ENCODE measurements around the gene TMEM131.
"Not testable (repeated sequence)": the region's sequence is repeated elsewhere in the genome, so short reads cannot be mapped to it uniquely, and the experiment has no call there.

The TMEM131 gene

DNA sequence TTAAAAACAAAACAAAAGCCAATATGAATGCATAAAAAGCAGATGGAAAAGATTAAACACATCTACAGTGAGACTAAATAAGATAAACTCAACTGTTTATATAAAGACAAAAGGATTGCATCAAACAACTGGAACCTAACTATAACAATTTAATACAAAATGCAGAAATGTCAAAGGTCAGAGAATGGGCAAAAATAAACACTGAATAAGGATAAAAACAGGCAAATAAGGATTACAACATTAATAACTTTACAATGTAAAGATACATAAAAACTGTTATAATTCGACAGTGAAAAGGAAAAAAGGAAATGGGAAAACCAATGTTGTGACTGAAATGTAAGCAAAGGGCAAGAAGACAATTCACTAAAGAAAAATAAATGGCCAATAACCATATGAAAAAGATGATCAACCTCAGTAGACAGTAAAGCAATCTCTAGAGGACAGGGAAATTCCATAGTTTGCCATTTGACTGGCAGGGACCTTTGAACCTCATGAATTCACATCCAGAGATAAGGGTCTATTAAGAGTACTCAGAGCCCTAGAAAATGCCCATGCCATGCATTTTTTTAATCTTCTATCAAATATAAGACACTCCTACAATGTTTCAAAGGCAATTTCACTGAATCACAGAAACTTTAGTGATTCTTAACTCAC is 83.7 kb downstream of the TMEM131 start:
- no peak for DNase-seq (ENCODE audit: low spot score)

DNA sequence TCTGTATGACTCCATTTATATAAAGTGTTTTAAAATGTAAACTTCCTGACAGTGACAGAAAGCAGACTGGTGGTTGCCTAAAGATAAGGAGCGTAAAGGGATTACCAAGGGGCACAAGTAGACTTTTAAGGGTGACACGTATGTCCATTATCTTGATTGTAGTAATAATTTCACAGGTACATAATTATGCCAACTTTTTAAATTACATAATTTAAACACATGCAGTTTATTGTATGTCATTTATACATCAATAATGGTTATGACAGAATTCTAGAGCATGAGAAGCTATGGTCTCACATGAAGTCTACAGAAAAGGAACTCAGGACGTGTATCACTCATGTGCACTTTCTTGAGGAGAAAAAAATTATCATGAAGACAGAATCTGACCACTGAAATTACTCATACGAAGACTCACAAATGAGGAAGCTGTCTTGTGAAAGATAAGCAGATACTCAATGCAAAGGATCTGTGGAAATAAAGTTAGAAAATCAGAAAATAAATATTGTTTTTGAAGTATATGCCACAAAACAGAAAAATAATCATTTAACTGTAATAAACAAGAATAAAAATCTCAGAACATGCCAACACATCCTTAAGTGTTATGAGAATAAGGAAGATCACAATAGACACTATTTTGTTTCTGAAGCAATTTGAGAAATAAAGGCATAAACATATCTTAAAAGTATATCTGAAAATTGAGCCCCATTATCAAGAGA is 84.4 kb downstream of the TMEM131 start:
- no peak for DNase-seq (ENCODE audit: low spot score)

DNA sequence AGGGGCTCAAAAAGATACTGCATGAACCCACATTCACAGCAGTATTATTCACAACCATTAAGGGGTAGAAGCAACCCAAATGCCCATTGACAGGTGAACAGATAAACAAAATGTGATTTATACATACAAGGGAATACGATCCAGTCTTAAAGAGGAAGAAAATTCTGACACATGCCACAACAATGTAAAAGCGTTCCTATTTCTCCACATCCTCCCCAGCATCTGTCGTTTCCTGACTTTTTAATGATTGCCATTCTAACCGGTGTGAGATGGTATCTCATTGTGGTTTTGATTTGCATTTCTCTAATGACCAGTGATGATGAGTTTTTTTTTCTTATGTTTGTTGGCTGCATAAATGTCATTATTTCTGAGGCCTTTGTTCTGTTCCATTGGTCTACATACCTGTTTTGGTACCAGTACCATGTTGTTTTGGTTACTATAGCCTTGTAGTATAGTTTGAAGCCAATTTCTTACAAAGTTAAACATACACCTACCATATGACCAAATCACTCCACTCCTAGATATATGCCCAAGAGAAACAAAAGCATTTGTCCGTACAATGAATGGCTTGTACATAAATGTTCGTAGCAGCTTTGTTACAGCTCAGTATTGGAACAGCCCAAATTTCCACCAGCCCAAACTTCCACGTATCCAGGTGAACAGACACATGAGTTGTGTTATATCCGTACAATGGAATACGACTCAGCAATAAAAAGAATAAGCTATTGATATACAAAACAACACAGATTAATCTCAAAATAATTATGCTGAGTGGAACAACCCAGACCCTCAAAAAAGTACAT is 85.1 kb downstream of the TMEM131 start:
- no peak for DNase-seq (ENCODE audit: low spot score)

DNA sequence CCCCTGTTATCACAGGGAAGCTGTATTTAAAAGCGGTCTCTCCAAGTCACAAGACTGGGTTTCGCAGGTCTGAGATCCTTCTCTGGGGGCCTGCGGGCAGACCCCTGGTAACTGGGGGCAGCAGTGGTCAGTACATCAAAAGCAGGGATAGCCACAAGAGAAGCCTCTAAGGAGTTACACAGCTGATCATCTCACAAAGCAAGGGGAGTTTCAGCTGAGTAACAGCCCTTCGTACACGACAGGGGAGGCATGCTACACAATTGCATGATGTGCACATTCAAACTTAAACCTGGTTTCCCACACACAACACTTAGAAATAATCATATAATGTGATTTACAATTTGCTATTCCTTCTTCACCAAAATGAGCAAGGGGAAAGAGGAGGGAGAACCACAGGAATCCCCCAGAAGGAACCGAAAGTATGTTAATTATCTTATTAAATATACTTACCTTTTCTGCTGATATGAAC is 87.5 kb downstream of the TMEM131 start:
- DNase-seq (ENCODE audit: low spot score), result no peak

DNA sequence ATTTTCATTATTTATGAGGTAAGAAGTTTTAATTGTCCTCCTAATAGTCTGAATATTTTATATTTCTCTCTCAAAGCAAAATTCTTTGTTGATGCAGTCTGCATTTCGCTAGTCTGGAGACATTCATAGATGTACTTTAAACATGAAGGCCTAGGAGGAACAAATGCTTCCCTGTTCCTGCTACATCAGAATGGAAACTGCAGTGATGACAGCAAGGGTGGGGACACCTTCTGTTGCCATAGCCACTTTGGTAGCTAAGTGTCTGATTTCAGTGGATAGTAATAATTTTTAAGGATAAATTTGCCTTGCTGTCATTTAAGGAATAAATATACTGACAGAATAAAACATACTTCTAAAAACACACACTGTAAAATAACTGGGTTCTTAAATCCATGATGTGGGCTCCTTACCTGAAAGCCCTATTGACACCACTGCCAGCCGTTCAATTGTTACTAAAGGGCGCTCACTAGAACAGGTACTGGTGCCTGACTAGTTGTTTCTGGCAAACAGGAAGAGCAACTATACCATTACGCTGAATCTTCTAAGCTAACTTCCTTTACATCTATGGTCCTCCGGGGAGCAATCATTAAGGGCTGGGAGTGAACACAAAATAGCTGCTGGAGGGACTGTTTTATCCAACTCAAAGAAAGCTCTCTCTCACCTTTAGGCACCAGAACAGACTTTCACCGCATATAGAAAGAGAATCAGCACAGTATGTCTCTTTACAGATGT is 88.2 kb downstream of the TMEM131 start:
- DNase-seq (ENCODE audit: low spot score), result no peak

DNA sequence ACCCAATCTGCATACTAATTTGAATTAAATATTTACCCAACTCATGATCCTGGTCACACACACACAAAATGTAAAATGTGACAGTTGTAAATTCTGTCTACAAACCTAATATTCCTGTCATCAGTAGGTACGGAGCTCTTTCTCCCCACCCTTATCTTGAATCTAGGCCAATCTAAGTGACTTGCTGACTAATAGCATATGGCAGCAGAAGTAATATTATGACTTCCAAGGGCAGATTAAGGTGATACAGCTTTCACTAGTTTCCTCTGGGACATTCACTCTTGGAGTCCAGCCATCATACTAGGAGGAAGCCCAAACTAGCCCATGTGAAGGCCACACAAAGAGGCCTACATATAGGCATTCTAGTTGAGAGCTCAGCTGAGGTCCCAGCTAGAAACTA is 89.4 kb downstream of the TMEM131 start:
- DNase-seq (ENCODE audit: low spot score), result no peak

DNA sequence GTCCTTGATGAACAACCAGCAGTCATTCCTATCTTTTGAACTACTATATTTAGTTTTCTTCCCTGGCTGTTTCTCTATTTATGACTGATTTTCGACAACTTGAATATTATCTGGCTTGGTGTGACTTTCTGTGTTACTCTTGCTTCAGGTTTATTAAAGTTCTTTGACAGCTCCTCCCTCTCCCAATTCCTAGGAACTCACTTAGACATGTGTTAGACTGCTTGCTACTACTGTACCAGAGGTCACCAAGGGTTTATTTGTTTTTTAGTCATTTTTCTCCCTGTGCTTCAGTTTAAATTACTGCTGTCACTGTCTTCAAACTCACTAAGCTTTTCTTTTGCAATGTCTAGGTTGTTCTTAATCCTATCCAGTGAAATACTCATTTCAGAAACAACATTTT is 90.5 kb downstream of the TMEM131 start:
- no peak for DNase-seq (ENCODE audit: low spot score)

DNA sequence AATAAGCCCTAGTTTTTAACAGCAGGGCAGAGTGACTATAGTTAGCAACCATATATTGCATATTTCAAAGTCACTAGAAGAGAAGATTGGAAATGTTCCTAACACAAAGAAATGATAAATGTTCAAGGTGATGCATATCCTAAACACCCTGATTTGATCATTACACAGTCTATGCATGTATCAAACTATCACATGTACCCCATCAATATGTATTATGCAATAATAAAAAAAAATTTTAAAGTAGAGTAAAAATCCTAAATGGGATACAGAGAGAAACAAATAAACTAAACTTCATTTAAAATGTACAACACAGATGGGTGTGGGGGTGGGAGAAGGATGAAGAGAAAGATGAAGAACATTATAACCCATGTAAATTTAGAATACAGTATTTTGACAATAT is 93.9 kb downstream of the TMEM131 start:
- DNase-seq (ENCODE audit: low spot score), result no peak

DNA sequence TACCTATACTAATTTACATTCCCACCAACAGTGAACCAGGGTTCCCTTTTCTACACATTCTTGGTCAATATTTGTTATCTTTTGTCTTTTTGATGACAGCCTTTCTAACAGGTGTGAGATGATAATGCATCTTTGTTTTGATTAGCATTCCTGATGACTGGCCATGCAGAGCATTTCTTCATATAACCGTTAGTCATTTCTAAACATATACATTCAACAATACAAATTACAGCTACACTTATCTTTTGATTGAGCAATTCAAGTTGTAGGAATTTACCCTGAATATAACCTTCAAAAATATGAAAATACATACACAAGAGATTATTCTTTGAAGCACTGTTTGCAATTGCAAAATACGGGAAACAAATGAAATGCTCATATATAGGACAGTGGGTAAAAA is 94.9 kb downstream of the TMEM131 start:
- no peak for DNase-seq (ENCODE audit: low spot score)

DNA sequence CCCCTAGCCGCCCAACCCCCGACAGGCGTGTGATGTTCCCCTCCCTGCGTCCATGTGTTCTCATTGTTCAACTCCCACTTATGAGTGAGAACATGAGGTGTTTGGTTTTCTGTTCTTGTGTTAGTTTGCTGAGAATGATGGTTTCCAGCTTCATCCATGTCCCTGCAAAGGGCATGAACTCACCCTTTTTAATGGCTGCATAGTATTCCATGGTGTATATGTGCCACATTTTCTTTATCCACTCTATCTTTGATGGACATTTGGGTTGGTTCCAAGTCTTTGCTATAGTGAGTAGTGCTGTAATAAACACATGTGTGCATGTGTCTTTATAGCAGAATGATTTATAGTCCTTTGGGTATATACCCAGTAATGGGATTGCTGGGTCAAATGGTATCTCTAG is 102.7 kb downstream of the TMEM131 start:
- DNase-seq (ENCODE audit: low spot score), result not testable (repeated sequence)

DNA sequence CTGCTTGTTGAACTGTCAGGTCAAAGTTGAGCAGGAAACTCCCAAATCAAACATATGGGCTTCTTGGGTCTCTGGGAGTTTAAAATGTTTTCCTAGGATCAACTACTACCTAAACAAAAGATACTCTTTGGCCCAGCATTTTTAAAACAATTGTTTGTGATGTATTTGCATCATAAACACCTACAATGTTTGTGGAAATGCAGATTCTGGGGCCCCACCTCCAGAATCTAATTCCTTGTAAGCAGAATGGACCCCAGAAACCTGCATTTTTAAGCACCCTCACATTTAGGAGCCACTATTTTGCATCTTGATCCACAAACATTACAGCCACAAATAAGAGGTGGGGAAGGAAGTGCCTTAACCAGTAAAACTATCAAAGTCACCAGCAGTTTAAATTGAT is 104.1 kb downstream of the TMEM131 start:
- DNase-seq (ENCODE audit: low spot score), result no peak

DNA sequence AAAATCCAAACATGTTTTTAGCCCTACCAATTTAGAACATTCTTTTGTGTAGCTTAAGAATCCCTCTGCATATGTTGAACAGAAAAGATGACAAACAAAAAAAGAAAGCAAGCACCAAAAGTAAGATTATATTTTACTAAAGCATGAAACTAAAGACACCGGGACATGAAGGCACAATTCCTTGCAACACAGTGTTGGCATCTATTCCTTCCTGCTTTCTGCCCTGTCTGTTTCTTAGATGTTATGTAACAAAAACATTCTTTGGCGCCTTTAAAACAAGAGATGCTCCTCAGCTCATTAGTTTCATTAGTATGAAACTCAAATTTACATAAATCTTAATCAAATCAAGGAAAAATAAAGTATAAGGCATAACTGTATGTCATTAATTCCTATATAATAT is 106.6 kb downstream of the TMEM131 start:
- no peak for DNase-seq (ENCODE audit: low spot score)

DNA sequence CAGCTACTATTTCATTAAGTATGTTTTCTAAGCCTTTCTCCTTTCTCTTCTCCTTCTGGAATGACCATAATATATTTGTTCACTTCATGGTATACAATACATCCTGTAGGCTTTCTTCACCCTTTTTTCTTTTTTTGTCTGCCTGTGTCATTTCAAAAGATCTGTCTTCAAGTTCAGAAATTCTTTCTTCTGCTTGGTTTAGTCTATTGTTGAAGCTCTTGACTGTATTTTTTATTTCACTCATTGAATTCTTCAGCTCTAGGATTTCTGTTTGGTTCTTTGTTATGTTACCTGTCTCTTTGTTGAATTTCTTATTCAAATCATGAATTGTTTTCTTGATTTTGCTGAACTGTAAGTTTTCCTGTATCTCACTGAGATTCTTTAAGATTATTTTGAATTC is 109.9 kb downstream of the TMEM131 start:
- DNase-seq (ENCODE audit: low spot score), result no peak

DNA sequence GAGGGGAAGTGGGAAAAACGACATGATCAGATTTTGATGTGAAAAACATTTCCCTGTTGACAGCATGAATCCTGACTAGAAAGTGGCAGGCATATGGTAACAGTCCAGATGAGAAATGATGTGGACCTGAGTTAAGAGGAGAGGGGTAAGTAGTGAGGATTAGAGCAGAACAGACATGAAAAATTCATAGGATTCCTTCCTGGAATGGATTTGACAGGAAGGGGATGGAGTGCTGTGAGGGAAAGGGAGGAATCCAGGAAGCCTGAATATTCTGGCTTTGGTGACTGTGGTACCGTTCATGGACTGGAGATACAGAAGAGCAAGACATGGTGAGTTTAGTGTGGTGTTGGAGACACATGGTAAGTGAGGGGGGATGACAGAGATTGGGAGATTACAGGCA is 115.4 kb downstream of the TMEM131 start:
- DNase-seq (ENCODE audit: low spot score), result no peak

DNA sequence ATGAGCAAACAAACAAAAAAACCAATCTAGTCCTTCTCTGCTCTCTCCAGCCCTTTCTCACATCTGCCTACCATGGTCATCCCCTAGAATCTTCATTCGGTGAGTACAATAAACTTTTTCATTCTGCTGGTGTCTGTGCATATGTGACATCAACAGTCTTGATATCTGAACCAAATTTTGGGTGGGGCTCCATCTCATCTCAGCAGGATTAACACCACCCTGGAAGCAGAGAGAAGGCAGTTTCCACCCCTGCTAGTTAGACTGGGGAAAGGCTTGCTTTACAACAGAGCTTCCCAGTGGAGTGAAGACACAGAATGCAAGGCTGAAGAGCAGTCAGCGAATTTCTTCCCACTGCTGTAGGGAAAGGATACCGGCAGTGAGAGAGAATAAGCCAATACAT is 116.9 kb downstream of the TMEM131 start:
- no peak for DNase-seq (ENCODE audit: low spot score)

DNA sequence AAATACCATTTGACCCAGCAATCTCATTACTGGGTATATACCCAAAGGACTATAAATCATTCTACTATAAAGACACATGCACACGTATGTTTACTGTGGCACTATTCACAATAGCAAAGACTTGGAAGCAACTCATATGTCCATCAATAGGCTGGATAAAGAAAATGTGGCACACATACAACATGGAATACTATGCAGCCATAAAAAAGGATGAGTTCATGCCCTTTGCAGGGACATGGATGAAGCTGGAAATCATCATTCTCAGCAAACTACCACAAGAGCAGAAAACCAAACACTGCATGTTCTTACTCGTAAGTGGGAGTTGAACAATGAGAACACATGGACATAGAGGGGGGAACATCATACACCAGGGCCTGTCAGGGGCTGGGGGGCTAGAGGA is 117.4 kb downstream of the TMEM131 start:
- DNase-seq (ENCODE audit: low spot score), result not testable (repeated sequence)

DNA sequence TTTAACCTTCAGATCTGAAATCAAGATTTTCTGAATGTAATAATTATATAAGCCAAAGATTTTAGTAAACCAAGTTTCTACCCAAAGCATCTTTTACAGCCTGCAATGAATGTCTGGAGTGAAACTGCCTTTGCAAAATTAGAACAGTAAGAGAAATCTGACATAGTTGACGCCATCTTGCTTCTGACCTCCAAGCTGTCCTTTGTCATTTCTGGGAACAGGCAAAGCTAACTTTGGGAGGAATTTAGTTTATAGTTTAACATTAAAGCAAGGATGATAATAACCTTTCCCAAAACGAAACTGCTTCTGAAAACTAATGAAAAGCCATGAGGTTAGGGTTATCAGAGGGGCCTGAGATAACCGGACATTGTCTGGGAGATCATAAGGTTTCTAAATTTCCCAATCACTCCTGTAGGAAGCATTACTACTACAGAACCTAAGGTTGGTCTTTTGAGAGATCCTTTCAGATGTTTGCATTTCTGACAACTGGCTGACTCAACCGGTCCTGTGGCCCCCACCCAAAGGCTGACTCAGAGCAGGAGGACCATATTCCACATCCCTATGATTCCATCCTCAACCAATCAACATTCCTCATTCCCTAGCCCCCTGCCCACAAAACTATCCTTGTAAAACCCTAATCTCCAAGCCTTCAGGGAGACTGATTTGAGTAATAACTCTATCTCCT is 124.5 kb downstream of the TMEM131 start:
- no peak for DNase-seq (ENCODE audit: low spot score)

DNA sequence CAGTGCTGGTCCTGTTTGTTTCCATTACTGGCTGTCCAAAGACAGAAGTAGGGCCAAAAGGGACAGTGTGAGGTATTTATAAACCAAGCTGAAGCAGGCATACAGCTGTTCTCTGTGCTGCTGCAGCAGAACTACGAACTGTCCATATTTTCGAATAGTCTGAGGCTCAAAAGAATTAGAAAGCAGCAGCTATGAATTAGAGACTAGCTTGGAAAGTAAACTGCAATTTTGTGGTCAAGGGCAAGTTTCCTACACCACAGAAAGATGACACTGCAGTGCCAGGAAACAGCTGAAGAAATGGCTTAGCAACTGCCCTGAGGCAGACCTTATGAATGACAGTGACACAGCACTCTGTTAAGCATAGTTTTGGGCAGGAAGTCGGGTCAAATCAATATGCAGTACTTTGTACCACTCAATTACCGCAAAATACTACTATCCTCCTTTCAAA is 125.3 kb downstream of the TMEM131 start:
- no peak for DNase-seq (ENCODE audit: low spot score)

DNA sequence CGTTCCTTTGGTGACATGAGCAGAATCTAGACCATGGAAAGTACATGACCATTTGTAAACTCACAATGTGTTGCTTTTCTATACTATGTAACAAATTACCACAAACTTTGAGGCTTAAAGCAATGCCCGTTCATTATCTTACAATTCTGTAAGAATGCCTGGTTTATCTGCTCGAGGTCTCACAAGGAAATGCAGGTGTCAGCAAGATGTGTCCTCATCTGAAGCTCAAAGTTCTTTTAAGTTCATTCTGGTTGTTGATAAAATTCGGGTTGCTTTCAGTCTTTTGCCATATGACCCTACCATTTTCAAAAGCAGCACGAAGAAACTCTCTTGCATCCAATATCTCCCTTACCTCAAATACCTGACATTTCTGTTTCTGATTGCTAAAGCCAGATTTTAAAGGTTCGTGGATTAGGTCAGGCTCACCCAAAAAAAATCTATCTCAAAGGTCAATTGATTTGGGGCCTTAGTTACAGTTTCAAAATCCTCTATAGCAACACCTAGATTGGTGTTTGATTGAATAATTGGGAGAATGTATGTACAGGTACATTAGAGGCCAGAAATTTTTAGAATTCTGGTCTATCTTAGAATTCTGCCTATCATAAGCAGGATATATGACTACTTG is 125.9 kb downstream of the TMEM131 start:
- no peak for DNase-seq (ENCODE audit: low spot score)

DNA sequence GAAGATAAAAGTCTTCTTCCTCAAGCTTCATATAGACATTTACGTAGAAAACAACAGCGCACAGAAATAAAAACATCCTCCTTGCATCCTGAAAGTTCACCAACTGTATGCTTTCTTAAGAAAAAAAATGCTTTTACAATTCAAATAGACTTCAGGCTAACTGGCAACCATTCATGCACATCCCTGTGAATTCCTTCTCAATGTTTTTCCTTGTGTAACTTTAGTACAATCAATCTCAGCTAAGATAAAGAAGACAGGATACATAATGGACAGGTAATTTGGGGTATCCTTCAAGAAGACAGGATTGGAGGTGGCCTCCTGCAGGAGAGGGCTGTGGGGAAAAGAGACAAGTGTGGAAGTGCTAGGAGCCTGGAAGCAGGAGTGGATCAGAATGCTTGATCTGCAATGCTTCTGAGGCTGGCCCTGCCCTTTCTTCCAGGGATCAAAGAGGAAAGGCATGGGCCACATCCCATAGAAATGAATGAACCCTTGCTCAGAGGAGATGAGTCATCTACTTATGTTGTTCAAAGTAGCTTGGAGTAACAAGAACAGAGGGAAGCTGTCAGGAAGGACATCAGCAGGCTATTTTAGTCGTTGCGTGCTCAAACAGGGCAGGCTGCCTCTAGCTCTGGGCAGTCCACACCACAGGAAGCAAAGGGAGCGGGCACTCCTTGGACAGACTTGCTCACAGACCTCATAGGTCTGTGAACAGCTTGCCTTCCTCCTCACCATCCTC is 126.6 kb downstream of the TMEM131 start:
- no peak for DNase-seq (ENCODE audit: low spot score)

DNA sequence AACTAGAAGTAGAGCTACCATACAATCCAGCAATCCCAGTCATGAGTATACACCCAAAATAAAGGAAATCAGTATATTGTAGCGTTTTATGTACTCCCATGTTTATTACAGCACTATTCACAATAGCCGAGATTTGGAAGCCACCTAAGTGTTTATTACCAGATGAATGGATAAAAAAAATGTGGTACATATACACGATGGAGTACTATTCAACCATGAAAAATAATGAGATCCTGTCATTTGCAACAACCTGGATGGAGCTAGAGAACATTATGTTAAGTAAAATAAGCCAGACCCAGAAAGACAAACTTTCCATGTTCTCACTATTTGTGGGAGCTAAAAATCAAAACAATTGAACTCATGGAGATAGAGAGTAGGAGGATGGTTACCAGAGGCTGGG is 131.9 kb downstream of the TMEM131 start:
- no peak for DNase-seq (ENCODE audit: low spot score)

Data from HuH-7.5 (cell line).